Nephron (organoid): ENCODE data around the gene DOCK9.

ENCODE experiments used
- H3K27ac Mint-ChIP-seq, 3 experiments: 2 replicates each; pipeline ENCODE4 v1.8.0; 2020; ENCODE audit warnings: mixed read lengths in 3 of 3, mild to moderate bottlenecking in 2 of 3, moderate library complexity in 1 of 3
- H3K27me3 Mint-ChIP-seq: 2 replicates; pipeline ENCODE4 v1.8.0; 2021; ENCODE audit warnings: low read depth, mild to moderate bottlenecking, moderate library complexity, mixed read lengths
- H3K36me3 Mint-ChIP-seq: 2 replicates; pipeline ENCODE4 v1.8.0; 2020; ENCODE audit warnings: low read depth, mixed read lengths
- H3K4me1 Mint-ChIP-seq: 2 replicates; pipeline ENCODE4 v1.8.0; 2020; ENCODE audit warnings: mixed read lengths
- H3K4me3 Mint-ChIP-seq, 3 experiments: 2 replicates each; pipeline ENCODE4 v1.8.0; 2020; ENCODE audit warnings: mild to moderate bottlenecking in 3 of 3, mixed read lengths in 3 of 3, moderate library complexity in 2 of 3
- H3K9me3 Mint-ChIP-seq: 2 replicates; pipeline ENCODE4 v1.8.0; 2020; ENCODE audit warnings: mixed read lengths
- CTCF ChIP-seq, 3 experiments: fragments of 200-600 bp; sonication (generic); IDR thresholded peaks; one replicate each; pipeline ENCODE4 v1.5.0; 2021; ENCODE audit warnings: antibody characterized with exemption in 3 of 3; ENCODE audit not compliant: unreplicated experiment in 3 of 3

Gene DOCK9

GRCh38 chr13:98923641-98924397 is 54.0 kb downstream of the DOCK9 start:
- H3K9me3 Mint-ChIP-seq, result no peaks in the 10 kb centered on the region
- peaks cover 6% of the 10 kb centered on the region for H3K36me3 Mint-ChIP-seq
- H3K27me3 Mint-ChIP-seq, result no peaks in the 10 kb centered on the region
- H3K27ac Mint-ChIP-seq, result peak overlapping the region in 2 of 3 experiments; percentile 14 to 58
- peak overlapping the region in 1 of 3 experiments; percentile 26 for H3K4me3 Mint-ChIP-seq
- no peak for TF ChIP-seq CTCF (IDR thresholded peaks at IDR 0.05; ENCODE audit: unreplicated experiment in 3 of 3)
- peaks cover 53% of the 10 kb centered on the region for H3K4me1 Mint-ChIP-seq

GRCh38 chr13:98922306-98922705 is 55.6 kb downstream of the DOCK9 start:
- Mint-ChIP-seq H3K9me3 (no peaks in the 10 kb centered on the region), H3K27ac (no peak overlapping the region), H3K4me1 (peaks cover 55% of the 10 kb centered on the region), H3K4me3 (no peak overlapping the region), H3K36me3 (peaks cover 6% of the 10 kb centered on the region), H3K27me3 (no peaks in the 10 kb centered on the region)
- no peak for TF ChIP-seq CTCF (IDR thresholded peaks at IDR 0.05; ENCODE audit: unreplicated experiment in 3 of 3)

GRCh38 chr13:98921786-98922185 is 56.1 kb downstream of the DOCK9 start:
- no peak for TF ChIP-seq CTCF (IDR thresholded peaks at IDR 0.05; ENCODE audit: unreplicated experiment in 3 of 3)
- Mint-ChIP-seq H3K27ac (no peak overlapping the region), H3K4me1 (peaks cover 55% of the 10 kb centered on the region), H3K9me3 (no peaks in the 10 kb centered on the region), H3K27me3 (no peaks in the 10 kb centered on the region), H3K36me3 (peaks cover 6% of the 10 kb centered on the region), H3K4me3 (no peak overlapping the region)

- no peak overlapping the region for H3K27ac Mint-ChIP-seq
- TF ChIP-seq CTCF (IDR thresholded peaks at IDR 0.05; ENCODE audit: unreplicated experiment in 3 of 3), result no peak
- no peaks in the 10 kb centered on the region for H3K27me3 Mint-ChIP-seq
- peaks cover 6% of the 10 kb centered on the region for H3K36me3 Mint-ChIP-seq
- H3K4me1 Mint-ChIP-seq, result peaks cover 53% of the 10 kb centered on the region
- H3K9me3 Mint-ChIP-seq, result no peaks in the 10 kb centered on the region
- H3K4me3 Mint-ChIP-seq, result no peak overlapping the region
Measured at GRCh38 chr13:98921015-98921580, 56.8 kb downstream of the DOCK9 start.

- Mint-ChIP-seq H3K4me3 (no peak overlapping the region), H3K27me3 (no peaks in the 10 kb centered on the region), H3K36me3 (peaks cover 6% of the 10 kb centered on the region), H3K9me3 (no peaks in the 10 kb centered on the region), H3K27ac (no peak overlapping the region), H3K4me1 (peaks cover 56% of the 10 kb centered on the region)
- TF ChIP-seq CTCF (IDR thresholded peaks at IDR 0.05; ENCODE audit: unreplicated experiment in 3 of 3), result no peak
Measured at GRCh38 chr13:98919566-98919965, 58.3 kb downstream of the DOCK9 start.

- no peaks in the 10 kb centered on the region for H3K27me3 Mint-ChIP-seq
- H3K4me3 Mint-ChIP-seq, result no peak overlapping the region
- no peak overlapping the region for H3K27ac Mint-ChIP-seq
- no peak for TF ChIP-seq CTCF (IDR thresholded peaks at IDR 0.05; ENCODE audit: unreplicated experiment in 3 of 3)
- peaks cover 9% of the 10 kb centered on the region for H3K36me3 Mint-ChIP-seq
- H3K9me3 Mint-ChIP-seq, result no peaks in the 10 kb centered on the region
- peaks cover 53% of the 10 kb centered on the region for H3K4me1 Mint-ChIP-seq
Measured at GRCh38 chr13:98918771-98919170, 59.1 kb downstream of the DOCK9 start.
